ENCODE data around the gene CALD1.

The CALD1 gene

DNA sequence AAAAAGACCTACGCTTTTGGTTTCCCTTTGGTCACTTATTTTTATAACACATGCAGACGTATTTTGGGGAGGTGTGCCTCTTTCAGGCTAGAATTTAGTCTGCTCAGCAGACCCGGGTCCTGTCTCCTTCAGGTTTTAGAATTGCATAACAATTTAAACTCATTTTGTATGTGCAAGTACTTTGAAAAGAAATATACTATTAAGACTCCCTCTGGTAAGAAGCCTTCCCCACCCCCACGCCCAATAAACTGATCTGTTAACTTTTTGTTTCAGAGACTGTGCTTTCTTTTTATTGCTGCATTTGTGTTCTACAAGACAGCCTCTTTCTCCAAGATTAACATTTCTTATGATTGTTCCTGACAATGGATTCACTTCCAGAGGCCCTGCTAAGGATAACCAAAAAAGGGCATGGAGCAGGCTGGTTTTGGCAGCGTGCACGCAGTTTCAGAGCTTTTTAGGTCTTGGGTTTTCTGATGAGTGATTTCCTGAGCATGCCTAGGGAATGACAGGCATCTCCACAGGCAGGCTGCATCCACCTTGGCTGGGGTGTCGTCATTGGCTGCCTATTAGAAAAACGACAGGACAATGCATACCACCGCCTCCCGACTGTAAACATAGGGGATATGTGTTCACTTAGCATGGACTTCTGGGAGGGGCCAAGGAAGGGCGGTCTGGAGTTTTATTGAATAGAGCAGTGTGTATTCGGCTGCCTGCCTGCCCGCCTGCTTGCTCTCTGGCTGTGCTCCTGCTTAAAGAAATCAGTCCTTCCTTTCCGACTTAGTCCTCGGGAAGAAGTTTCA lies at the start of gene CALD1:
CALD1 (plus strand) TSS at position 694 of the 800 bp plus-strand sequence. CDS start 88,100 bp downstream, outside the sequence.
- Mint-ChIP-seq H3K27ac (no peak within 1 kb of the TSS), H3K36me3 (ENCODE audit: low read depth) (no peaks in the 10 kb centered on the region)
- no peak for ATAC-seq

DNA sequence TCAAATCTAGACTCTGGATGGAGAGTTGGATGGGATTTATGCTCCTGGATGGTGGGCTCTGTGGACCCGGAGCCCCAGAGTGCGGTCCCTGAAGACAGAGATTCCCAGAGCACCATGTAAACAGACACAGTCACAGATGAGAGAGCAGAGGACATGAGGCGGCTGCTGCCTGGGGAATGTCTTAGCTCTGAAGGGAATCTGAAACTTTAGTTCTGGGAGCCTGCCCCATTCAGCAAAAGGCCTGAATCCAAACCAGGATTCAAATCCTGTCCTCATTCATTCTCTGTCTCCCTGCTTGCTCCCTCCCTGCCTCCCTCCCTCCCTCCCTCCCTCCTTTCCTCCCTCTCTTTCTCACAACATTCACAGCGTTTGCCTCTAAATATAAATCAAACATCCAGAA lies 49.5 kb upstream of the CALD1 start:
- Mint-ChIP-seq H3K4me1 (peaks cover 8% of the 10 kb centered on the region), H3K27me3 (peaks cover 2% of the 10 kb centered on the region), H3K27ac (no peak overlapping the region), H3K4me3 (no peak overlapping the region), H3K36me3 (ENCODE audit: low read depth) (peaks cover 1% of the 10 kb centered on the region), H3K9me3 (no peaks in the 10 kb centered on the region)
- no peak for ATAC-seq
- DNase-seq = no peak

More for the DNA sequence above, at the start of gene CALD1:
- Mint-ChIP-seq H3K27me3 (no peaks in the 10 kb centered on the region), H3K9me3 (no peaks in the 10 kb centered on the region), H3K4me3 (no peak within 1 kb of the TSS), H3K4me1 (peaks cover 9% of the 10 kb centered on the region)
- DNase-seq = no peak

DNA sequence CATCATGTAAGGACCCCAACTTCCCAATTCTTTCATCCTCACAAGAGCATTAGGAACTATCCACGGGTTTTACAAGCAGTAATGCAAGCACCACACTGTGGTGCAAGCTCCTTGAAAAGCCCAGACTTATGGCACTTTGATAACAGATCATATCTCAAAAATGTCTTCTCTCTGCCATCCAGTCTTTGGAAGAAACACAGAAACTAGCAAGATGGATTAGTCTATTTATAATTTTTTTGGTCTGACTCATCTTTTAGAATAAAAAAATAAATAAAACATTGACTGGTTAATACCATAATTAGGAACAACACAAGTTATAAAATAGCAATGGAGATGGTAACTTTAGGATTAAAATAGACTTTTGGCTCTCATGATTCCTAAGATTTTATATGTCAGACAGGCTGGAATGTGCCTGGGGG lies 49.0 kb upstream of the CALD1 start:
- no peak overlapping the region for H3K4me3 Mint-ChIP-seq
- no peaks in the 10 kb centered on the region for H3K9me3 Mint-ChIP-seq

DNA sequence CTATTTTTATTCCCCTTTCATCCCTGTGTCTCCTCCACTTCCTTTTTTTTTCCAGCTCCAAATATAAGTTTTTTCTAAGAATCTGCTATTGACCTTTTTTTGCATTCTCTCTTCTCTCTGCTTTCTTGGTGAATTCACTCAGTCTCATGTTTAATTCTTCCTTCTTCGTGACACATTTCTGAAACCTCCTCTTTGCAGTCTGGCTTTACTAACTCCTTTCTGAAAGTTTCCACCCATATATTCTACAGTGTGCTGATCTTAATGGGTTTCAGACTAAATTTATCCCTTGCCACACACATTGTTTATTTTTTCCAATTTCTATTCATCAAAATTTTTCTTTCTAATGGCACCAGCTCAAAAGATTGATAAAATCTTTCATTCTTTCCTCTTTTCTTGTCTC lies 47.8 kb upstream of the CALD1 start:
- no peak for DNase-seq
- Mint-ChIP-seq H3K4me3 (peak overlapping the region; percentile 7), H3K27me3 (peaks cover 2% of the 10 kb centered on the region), H3K27ac (peak overlapping the region; percentile 84), H3K36me3 (ENCODE audit: low read depth) (peaks cover 1% of the 10 kb centered on the region), H3K4me1 (peaks cover 8% of the 10 kb centered on the region), H3K9me3 (no peaks in the 10 kb centered on the region)
- ATAC-seq = peak; percentile 46

More for the DNA sequence above, 49.0 kb upstream of the CALD1 start:
- Mint-ChIP-seq H3K27ac (no peak overlapping the region), H3K36me3 (ENCODE audit: low read depth) (peaks cover 1% of the 10 kb centered on the region), H3K4me1 (peaks cover 8% of the 10 kb centered on the region), H3K27me3 (peaks cover 2% of the 10 kb centered on the region)
- DNase-seq = no peak
- ATAC-seq = no peak

DNA sequence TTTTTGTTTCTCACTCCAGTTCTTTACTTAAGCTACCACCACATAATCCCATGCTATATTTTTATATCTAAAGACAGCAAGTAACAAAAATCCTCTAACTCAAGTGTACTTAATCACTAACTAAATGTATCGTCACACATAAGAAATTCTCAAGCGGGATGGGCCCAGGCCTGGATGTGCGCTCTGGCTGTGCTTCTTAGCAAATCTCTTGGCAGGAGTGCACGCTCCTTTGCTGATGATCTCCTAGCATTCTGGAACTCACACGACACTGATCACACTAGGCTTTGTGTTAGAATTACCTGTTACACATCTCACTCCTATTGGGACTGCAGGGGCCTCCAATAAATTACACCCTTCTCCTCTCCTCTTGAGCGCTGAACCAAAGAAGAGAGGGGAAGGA lies 46.7 kb upstream of the CALD1 start:
- no peak overlapping the region for H3K27ac Mint-ChIP-seq
- H3K4me1 Mint-ChIP-seq = peaks cover 12% of the 10 kb centered on the region
- H3K36me3 Mint-ChIP-seq (ENCODE audit: low read depth) = no peaks in the 10 kb centered on the region
- peaks cover 2% of the 10 kb centered on the region for H3K27me3 Mint-ChIP-seq
- H3K9me3 Mint-ChIP-seq = no peaks in the 10 kb centered on the region
- H3K4me3 Mint-ChIP-seq = no peak overlapping the region
- ATAC-seq (no peak), DNase-seq (no peak)

GRCh38 chr7:134736381-134736780 lies 43.1 kb upstream of the CALD1 start:
- no peaks in the 10 kb centered on the region for H3K36me3 Mint-ChIP-seq (ENCODE audit: low read depth)
- peaks cover 22% of the 10 kb centered on the region for H3K4me1 Mint-ChIP-seq
- H3K4me3 Mint-ChIP-seq = no peak overlapping the region
- H3K27me3 Mint-ChIP-seq = peaks cover 4% of the 10 kb centered on the region
- no peak for ATAC-seq
- no peak for DNase-seq
- H3K9me3 Mint-ChIP-seq = no peaks in the 10 kb centered on the region
- H3K27ac Mint-ChIP-seq = no peak overlapping the region

DNA sequence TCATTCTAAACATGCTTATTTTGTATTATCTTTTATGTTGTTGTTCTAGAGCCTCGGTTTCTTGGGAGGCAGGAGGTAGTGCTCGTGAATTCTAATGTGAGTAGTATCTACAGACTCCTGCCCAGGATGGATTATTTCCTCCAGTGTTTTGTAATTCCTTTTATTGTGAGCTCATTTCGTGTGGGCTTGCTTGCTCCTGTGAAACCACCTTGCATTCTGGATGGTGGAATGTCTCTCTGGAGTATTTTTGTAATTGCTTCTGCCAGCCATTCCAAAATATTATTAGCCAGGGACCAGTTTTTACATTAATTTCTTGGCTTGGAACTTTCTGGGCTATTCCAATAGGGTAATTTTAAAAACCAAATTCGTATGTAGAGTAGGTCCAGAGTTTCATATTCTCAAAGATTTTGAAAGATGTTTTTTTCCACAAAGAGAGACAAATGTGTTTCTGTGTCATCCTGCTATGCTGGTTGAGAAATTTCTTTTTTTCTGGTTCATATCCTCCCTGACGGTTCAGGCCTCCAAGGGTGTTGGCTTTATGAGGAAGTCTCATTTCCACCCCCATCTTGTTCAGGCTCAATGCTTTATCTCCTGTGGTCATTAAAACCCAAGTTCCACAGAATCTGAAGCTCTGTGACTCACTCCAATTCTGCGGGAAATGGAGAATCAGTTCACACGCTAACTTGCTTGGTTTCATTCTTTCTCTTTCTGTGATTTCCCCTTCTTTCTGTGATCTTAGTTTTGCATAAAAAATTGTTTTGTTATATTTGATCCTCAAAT lies 41.7 kb upstream of the CALD1 start:
- Mint-ChIP-seq H3K27me3 (peaks cover 2% of the 10 kb centered on the region), H3K27ac (peak overlapping the region; percentile 82), H3K9me3 (no peaks in the 10 kb centered on the region), H3K4me1 (peaks cover 15% of the 10 kb centered on the region), H3K4me3 (peak overlapping the region; percentile 2), H3K36me3 (ENCODE audit: low read depth) (no peaks in the 10 kb centered on the region)
- DNase-seq (no peak), ATAC-seq (peak; percentile 95)

DNA sequence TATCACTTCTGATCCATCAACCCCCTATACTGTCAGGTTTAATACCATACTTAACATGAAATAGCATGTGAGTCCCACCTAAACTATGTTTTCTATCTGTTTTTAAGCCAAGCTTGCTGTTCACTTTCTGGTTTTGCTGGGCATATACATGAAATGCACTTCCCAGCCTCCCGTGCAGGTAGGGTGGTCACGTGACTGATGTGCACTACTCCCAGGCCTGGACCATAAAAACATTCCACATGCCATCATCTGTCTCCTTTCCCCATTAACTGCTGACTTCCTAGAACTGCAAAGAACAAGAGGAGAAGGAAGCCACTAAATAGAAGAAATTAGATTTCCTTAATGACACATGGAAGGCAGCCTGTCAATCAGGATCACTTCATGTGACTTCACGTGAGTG lies 40.1 kb upstream of the CALD1 start:
- H3K4me1 Mint-ChIP-seq = peaks cover 15% of the 10 kb centered on the region
- ATAC-seq = no peak

DNA sequence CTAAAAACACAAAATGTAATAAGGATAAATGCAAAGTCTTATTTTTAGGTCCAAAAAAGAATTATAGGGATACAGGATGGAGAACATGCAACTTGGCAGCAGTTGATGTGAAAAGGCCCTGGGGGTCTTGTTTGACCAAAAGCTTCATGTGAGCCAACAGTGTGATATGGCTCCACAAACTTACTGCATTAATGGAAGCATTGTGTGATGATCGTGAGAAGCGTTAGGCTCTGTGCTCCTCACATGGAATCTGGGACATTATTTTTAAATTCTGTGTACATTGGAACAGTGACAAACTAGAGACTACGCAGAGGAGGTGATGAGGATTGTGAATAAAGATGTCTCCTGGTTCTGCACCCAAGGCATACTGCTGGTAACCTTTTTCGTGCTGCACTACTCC lies 39.1 kb upstream of the CALD1 start:
- Mint-ChIP-seq H3K27ac (no peak overlapping the region), H3K9me3 (no peaks in the 10 kb centered on the region), H3K4me1 (peaks cover 15% of the 10 kb centered on the region), H3K27me3 (peaks cover 2% of the 10 kb centered on the region), H3K4me3 (no peak overlapping the region), H3K36me3 (ENCODE audit: low read depth) (no peaks in the 10 kb centered on the region)
- DNase-seq = no peak
- ATAC-seq = no peak

More for the DNA sequence above, 40.1 kb upstream of the CALD1 start:
- H3K27me3 Mint-ChIP-seq = peaks cover 2% of the 10 kb centered on the region
- H3K36me3 Mint-ChIP-seq (ENCODE audit: low read depth) = no peaks in the 10 kb centered on the region
- no peak overlapping the region for H3K27ac Mint-ChIP-seq
- no peaks in the 10 kb centered on the region for H3K9me3 Mint-ChIP-seq
- H3K4me3 Mint-ChIP-seq = no peak overlapping the region
- no peak for DNase-seq

- Mint-ChIP-seq H3K36me3 (ENCODE audit: low read depth) (no peaks in the 10 kb centered on the region), H3K27me3 (peaks cover 2% of the 10 kb centered on the region), H3K27ac (no peak overlapping the region), H3K4me1 (peaks cover 15% of the 10 kb centered on the region), H3K4me3 (no peak overlapping the region), H3K9me3 (no peaks in the 10 kb centered on the region)
- DNase-seq (no peak), ATAC-seq (no peak)
Measured at GRCh38 chr7:134741907-134742635, 37.4 kb upstream of the CALD1 start.

GRCh38 chr7:134742688-134743350 lies 36.6 kb upstream of the CALD1 start:
- ATAC-seq = no peak
- no peak overlapping the region for H3K27ac Mint-ChIP-seq
- no peaks in the 10 kb centered on the region for H3K9me3 Mint-ChIP-seq
- H3K36me3 Mint-ChIP-seq (ENCODE audit: low read depth) = no peaks in the 10 kb centered on the region
- H3K4me1 Mint-ChIP-seq = peaks cover 10% of the 10 kb centered on the region
- H3K27me3 Mint-ChIP-seq = peaks cover 2% of the 10 kb centered on the region
- H3K4me3 Mint-ChIP-seq = no peak overlapping the region
- no peak for DNase-seq

DNA sequence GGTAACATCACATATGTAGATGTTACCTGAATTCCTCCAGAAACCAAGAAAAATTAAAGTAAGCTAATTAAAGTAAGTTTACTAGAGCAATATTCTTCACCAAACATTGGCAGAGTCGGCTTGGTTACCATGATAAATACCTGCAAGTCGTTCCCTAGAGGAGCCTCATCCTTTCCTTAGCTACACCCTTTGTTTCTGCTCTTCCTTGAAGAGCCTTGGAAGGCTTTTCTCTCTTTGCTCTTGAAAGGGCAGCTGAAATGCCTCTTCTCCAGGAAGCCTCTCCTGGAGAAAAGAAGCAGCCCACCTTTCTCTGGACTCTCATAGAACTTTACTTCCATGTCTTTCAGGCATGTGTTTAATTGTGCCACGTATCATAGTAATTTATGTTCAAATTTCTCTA lies 34.9 kb upstream of the CALD1 start:
- H3K4me1 Mint-ChIP-seq = no peaks in the 10 kb centered on the region
- H3K9me3 Mint-ChIP-seq = no peaks in the 10 kb centered on the region
- no peak overlapping the region for H3K27ac Mint-ChIP-seq
- DNase-seq (no peak), ATAC-seq (no peak)
- H3K27me3 Mint-ChIP-seq = no peaks in the 10 kb centered on the region
- H3K36me3 Mint-ChIP-seq (ENCODE audit: low read depth) = no peaks in the 10 kb centered on the region
- H3K4me3 Mint-ChIP-seq = no peak overlapping the region

- Mint-ChIP-seq H3K27ac (no peak overlapping the region), H3K4me1 (peaks cover 13% of the 10 kb centered on the region), H3K27me3 (no peaks in the 10 kb centered on the region), H3K9me3 (no peaks in the 10 kb centered on the region), H3K4me3 (no peak overlapping the region), H3K36me3 (ENCODE audit: low read depth) (no peaks in the 10 kb centered on the region)
- DNase-seq (no peak), ATAC-seq (no peak)
Measured at GRCh38 chr7:134747326-134747725, 32.1 kb upstream of the CALD1 start.

Measured in activated naive CD8-positive, alpha-beta T cell treated with anti-CD3 and anti-CD28 coated beads, Interleukin-2, amount 50 U/mL, for 24 hours (primary cell).